ENCODE measurements around the gene ACTR3.

The ACTR3 gene

DNA sequence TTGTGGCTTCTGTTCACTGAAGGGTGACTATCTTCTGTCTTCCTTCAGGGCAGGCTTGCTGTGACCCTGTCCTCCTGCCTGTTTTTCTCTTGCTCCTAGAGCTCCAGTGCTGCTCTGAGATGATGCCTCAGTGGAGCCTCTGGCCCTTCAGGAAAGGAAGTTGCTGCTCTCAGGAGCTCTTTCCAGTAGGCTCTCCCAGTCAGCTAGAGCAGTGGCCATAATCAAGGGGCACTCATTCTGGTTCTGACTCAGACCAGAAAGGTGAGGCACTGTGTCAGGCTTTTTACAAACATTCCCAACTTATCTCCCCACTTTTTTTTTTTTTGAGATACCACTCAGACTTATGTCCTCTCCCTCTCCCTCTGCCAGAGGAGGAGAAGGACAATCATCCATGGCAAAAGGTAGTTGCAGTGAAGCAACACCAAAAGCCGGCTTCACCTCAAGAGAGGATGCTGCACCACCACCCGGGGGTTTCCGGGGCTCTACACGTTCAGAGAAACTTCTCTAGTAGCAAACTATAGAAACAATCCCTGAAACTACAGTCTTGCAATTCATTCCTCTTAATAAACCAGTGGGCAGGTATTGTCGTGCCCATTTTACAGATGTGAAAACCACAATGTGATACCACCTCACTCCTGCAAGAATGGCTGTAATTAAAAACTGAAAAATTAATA, 115.4 kb downstream of the ACTR3 start:
- no peak for DNase-seq (ENCODE audit: low read depth)

DNA sequence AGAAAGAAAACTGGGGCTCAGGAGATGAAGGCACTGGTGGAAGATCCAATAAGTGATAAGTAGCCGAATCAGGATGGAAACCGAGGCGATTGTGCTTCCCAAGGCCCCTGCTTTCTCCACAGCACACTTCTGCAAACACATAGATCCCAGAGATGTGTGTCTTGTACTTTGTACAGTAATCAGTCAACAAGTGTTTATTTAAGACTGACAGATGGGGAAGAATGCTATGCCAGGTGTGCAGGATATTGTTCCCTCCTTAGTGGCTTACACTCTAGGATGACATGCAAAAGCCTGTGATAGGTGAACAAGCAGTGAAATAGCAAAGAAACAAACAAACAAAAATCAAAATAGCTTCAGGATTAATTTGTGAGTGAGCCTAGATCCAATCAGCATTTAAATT, 116.6 kb downstream of the ACTR3 start:
- DNase-seq (ENCODE audit: low read depth), result no peak

DNA sequence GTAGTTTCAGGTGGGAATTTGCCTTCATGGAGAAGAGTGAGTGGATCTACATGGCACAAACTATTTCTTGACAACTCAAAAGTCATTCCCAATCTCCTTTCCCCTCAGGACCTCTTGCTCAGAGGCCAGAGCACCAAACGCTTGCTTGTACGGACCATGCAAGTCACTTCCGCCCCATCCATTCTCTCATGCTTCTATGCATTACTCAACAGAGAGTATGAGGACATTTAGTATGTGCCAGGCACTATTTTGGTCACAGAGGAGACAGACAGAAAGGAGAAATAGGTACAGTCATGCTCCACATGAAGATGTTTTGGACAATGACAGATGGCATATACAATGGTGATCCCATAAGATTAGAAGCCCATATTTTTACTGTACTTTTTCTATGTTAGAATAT, 117.5 kb downstream of the ACTR3 start:
- DNase-seq (ENCODE audit: low read depth), result no peak

DNA sequence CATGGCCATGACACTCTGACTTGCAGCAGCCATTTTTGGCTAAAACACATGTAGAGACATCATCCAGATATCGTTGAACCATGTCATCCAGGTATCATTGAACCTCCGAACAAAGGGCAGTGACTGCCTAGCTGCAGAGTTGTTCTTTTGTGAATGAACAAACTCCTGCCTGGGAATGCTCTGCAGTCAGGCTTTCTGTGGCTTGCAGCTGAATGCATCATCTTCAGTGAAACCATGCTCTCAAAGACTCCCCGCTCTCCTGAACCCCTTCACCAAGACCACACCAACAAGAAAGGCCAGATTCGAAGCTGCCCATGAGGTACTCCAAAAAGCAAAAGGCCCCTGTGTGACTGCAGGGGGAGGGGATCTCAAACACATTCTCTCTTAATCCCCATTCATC, 118.8 kb downstream of the ACTR3 start:
- DNase-seq (ENCODE audit: low read depth), result no peak

DNA sequence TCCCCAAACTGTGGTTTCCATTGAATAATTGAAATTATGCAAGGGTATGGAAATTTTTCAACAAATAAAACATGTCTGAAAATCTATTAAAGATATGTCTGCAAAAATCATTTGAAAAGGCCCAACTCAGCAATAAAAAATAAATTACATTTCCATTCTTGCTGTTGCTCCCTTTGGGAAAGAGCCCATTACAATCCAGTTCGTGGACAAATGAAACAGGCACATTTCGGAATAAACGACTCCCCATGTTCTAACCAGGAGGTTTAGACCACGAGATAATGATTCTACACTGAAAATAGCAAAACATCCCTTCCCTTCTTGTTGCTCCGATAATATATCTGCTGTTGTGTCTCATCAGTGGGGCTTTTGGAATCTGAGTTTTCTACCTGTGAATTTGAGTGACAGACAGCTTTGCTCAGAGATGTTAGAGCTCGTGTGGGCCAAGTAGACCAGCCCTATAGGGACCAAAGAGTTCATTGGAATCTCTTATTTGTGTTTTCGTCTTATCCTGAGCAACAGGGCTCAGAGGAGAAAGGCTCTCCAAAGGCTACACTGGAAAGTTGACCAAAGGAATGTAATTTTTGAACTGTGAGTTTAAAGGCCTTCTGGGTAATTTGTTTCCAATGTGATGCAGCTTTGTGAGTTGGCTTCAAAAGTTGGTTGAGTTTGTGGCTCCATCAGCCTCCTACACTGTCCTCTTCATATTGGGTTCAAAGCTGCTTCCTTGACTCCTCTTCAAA, 119.5 kb downstream of the ACTR3 start:
- DNase-seq (ENCODE audit: low read depth), result no peak

DNA sequence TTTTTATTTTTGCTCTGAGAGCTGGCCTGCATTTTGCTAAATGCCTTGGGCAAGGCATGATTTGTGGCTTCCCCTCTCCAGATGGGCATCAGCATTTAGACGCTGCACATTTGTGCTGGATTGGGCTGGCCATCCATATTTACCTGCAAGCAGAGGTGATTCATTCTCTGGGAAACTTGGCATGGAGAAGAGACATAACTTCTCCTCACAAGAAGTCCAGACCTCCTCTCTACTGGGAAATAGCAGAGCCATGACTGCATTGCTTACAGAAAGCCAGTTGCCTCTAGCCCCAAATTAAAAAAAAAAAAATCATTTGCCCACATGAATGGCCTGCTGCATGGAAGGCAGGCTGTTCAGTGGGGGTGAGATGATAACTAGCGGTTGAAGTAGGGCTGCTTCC, 120.1 kb downstream of the ACTR3 start:
- no peak for DNase-seq (ENCODE audit: low read depth)

DNA sequence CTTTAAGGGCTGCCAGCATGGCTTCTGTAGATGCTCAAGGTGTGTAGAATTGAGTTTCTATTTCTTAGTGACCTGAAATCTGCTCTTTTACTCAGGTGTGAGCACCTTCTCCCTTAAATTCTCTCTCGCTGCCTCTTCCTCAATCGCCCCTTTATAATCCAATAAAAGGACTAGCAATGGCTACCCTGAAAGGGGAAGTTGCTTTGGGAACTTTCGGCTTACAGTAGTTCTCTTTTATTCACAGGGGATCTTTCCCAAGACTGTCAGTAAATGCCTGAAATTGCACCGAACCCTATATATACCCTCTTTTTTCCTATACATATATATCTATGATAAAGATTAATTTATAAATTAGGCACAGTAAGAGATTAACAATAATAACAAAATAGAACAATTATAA, 121.8 kb downstream of the ACTR3 start:
- DNase-seq (ENCODE audit: low read depth), result no peak
